Natural killer cell treated with Interleukin-12 subunit alpha and Interleukin-12 subunit beta and Interleukin-15 and Interleukin-18, amount 100 ng/mL, for 72 hours (primary cell): Measurements from ENCODE around the gene ZFP36. TPM values are rescaled to one million over a fixed set of nuclear protein-coding genes. Genes with fewer than 3 reads are reported as not detected.

Experiments
- ATAC-seq, 2 donors: fragments of 150-1000 bp; cut with Tn5 transposase in 1 of 2; sonication (Bioruptor Pico), chemical (Tn5 transposase) in 1 of 2; 2 replicates each; pipeline ENCODE4 v1.10.0; 2021
- DNase-seq: peaks from one replicate; pipeline ENCODE4 v3.0.0; 2022; ENCODE audit warnings: low spot score
- H3K27ac Mint-ChIP-seq, 2 donors: 1 replicate in 1 of 2; 2 replicates in 1 of 2; pipeline ENCODE4 v1.8.0; 2022; ENCODE audit warnings: mixed read lengths in 2 of 2, mild to moderate bottlenecking in 1 of 2, moderate library complexity in 1 of 2
- H3K27me3 Mint-ChIP-seq, 2 donors: 1 replicate in 1 of 2; 2 replicates in 1 of 2; pipeline ENCODE4 v1.8.0; 2022; ENCODE audit warnings: mixed read lengths in 2 of 2
- H3K36me3 Mint-ChIP-seq: one replicate; pipeline ENCODE4 v1.8.0; 2022; ENCODE audit warnings: mixed read lengths
- H3K4me1 Mint-ChIP-seq, 2 donors: 1 replicate in 1 of 2; 2 replicates in 1 of 2; pipeline ENCODE4 v1.8.0; 2022; ENCODE audit warnings: low read depth in 2 of 2, mixed read lengths in 2 of 2, mild to moderate bottlenecking in 1 of 2
- H3K4me3 Mint-ChIP-seq: one replicate; pipeline ENCODE4 v1.8.0; 2022; ENCODE audit warnings: mixed read lengths
- H3K9me3 Mint-ChIP-seq: 2 replicates; pipeline ENCODE4 v1.8.0; 2022; ENCODE audit warnings: mixed read lengths
- total RNA-seq, 2 donors: library from RNA; stranded (reverse); gene quantifications; one replicate each; pipeline ENCODE4 v1.2.3, GENCODE V29; 2022

Gene ZFP36
- total RNA-seq, 2 donors from 2014 or later, result 11.2 to 27.8 TPM

GRCh38 chr19:39405958-39406655 is 540 bp upstream of the ZFP36 start:
- Mint-ChIP-seq H3K36me3 (peaks cover 6% of the 10 kb centered on the region), H3K27ac (peak overlapping the region; percentile 78 to 98), H3K4me1 (peaks cover 52 to 58% of the 10 kb centered on the region in 2 donors), H3K27me3 (no peaks in the 10 kb centered on the region), H3K9me3 (no peaks in the 10 kb centered on the region), H3K4me3 (peak overlapping the region; percentile 81)
- DNase-seq (no peak), ATAC-seq (no peak)

- no peaks in the 10 kb centered on the region for H3K27me3 Mint-ChIP-seq
- H3K4me3 Mint-ChIP-seq, result peak overlapping the region; percentile 81
- peak overlapping the region; percentile 78 to 98 for H3K27ac Mint-ChIP-seq
- H3K36me3 Mint-ChIP-seq, result peaks cover 6% of the 10 kb centered on the region
- H3K4me1 Mint-ChIP-seq, result peaks cover 52 to 57% of the 10 kb centered on the region in 2 donors
- ATAC-seq (no peak), DNase-seq (no peak)
- no peaks in the 10 kb centered on the region for H3K9me3 Mint-ChIP-seq
Measured at GRCh38 chr19:39407410-39407659, 688 bp downstream of the ZFP36 start.

- DNase-seq (no peak), ATAC-seq (no peak)
- no peaks in the 10 kb centered on the region for H3K27me3 Mint-ChIP-seq
- peak overlapping the region; percentile 81 for H3K4me3 Mint-ChIP-seq
- H3K4me1 Mint-ChIP-seq, result peaks cover 47 to 52% of the 10 kb centered on the region in 2 donors
- H3K27ac Mint-ChIP-seq, result peak overlapping the region; percentile 78 to 98
- H3K9me3 Mint-ChIP-seq, result no peaks in the 10 kb centered on the region
- H3K36me3 Mint-ChIP-seq, result peaks cover 6% of the 10 kb centered on the region
Measured at GRCh38 chr19:39407660-39408391, 1.2 kb downstream of the ZFP36 start.

- ATAC-seq, result no peak
- H3K9me3 Mint-ChIP-seq, result no peaks in the 10 kb centered on the region
- H3K4me3 Mint-ChIP-seq, result peak overlapping the region; percentile 81
- H3K4me1 Mint-ChIP-seq, result peaks cover 47 to 52% of the 10 kb centered on the region in 2 donors
- H3K27me3 Mint-ChIP-seq, result no peaks in the 10 kb centered on the region
- DNase-seq, result no peak
- H3K36me3 Mint-ChIP-seq, result peaks cover 6% of the 10 kb centered on the region
- peak overlapping the region; percentile 78 to 98 for H3K27ac Mint-ChIP-seq
Measured at GRCh38 chr19:39408392-39409207, 2.0 kb downstream of the ZFP36 start.

- H3K4me3 Mint-ChIP-seq, result peak overlapping the region; percentile 81
Measured at GRCh38 chr19:39409208-39410016, 2.8 kb downstream of the ZFP36 start.

GRCh38 chr19:39410017-39410830 is 3.6 kb downstream of the ZFP36 start:
- peaks cover 58 to 59% of the 10 kb centered on the region in 2 donors for H3K4me1 Mint-ChIP-seq
- DNase-seq, result peak; percentile 77
- H3K4me3 Mint-ChIP-seq, result peak overlapping the region; percentile 81
- H3K27me3 Mint-ChIP-seq, result no peaks in the 10 kb centered on the region
- peak in 1 of 2 donors; percentile 37 for ATAC-seq
- H3K9me3 Mint-ChIP-seq, result no peaks in the 10 kb centered on the region
- peak overlapping the region; percentile 78 to 98 for H3K27ac Mint-ChIP-seq
- peaks cover 6% of the 10 kb centered on the region for H3K36me3 Mint-ChIP-seq

More at GRCh38 chr19:39409208-39410016, 2.8 kb downstream of the ZFP36 start:
- Mint-ChIP-seq H3K9me3 (no peaks in the 10 kb centered on the region), H3K4me1 (peaks cover 55 to 56% of the 10 kb centered on the region in 2 donors), H3K27me3 (no peaks in the 10 kb centered on the region), H3K36me3 (peaks cover 6% of the 10 kb centered on the region), H3K27ac (peak overlapping the region; percentile 78 to 98)
- peak; percentile 2 to 13 for ATAC-seq
- peak; percentile 79 for DNase-seq

GRCh38 chr19:39410831-39411080 is 4.1 kb downstream of the ZFP36 start:
- no peak for DNase-seq
- Mint-ChIP-seq H3K27ac (peak overlapping the region; percentile 78 to 98), H3K36me3 (peaks cover 6% of the 10 kb centered on the region), H3K27me3 (no peaks in the 10 kb centered on the region), H3K9me3 (no peaks in the 10 kb centered on the region), H3K4me3 (peak overlapping the region; percentile 81), H3K4me1 (peaks cover 59 to 62% of the 10 kb centered on the region in 2 donors)
- no peak for ATAC-seq

GRCh38 chr19:39411081-39411831 is 4.6 kb downstream of the ZFP36 start:
- H3K9me3 Mint-ChIP-seq, result no peaks in the 10 kb centered on the region
- no peaks in the 10 kb centered on the region for H3K27me3 Mint-ChIP-seq
- H3K4me3 Mint-ChIP-seq, result peak overlapping the region; percentile 81
- H3K36me3 Mint-ChIP-seq, result peaks cover 6% of the 10 kb centered on the region
- ATAC-seq (no peak), DNase-seq (no peak)
- H3K4me1 Mint-ChIP-seq, result peaks cover 56 to 59% of the 10 kb centered on the region in 2 donors
- H3K27ac Mint-ChIP-seq, result peak overlapping the region; percentile 78 to 98

GRCh38 chr19:39411832-39412099 is 5.1 kb downstream of the ZFP36 start:
- Mint-ChIP-seq H3K27ac (peak overlapping the region; percentile 78 to 98), H3K36me3 (peaks cover 6% of the 10 kb centered on the region), H3K4me3 (peak overlapping the region; percentile 81), H3K4me1 (peaks cover 53 to 56% of the 10 kb centered on the region in 2 donors), H3K9me3 (no peaks in the 10 kb centered on the region), H3K27me3 (no peaks in the 10 kb centered on the region)
- peak; percentile 87 for DNase-seq
- peak; percentile 62 to 71 for ATAC-seq

- Mint-ChIP-seq H3K36me3 (peaks cover 6% of the 10 kb centered on the region), H3K27ac (peak within 1 kb of the TSS; percentile 78 to 98), H3K9me3 (no peaks in the 10 kb centered on the region), H3K27me3 (no peaks in the 10 kb centered on the region), H3K4me1 (peaks cover 51 to 53% of the 10 kb centered on the region in 2 donors), H3K4me3 (peak within 1 kb of the TSS; percentile 81)
- ATAC-seq (peak; percentile 84 to 90), DNase-seq (peak; percentile 97)
Measured at GRCh38 chr19:39412100-39412866, 5.6 kb downstream of the ZFP36 start, which contains the start of gene PLEKHG2. Gene PLEKHG2 (plus strand): TSS chr19:39412669. CDS start chr19:39414087, 1,418 bp downstream.

- no peaks in the 10 kb centered on the region for H3K9me3 Mint-ChIP-seq
- peaks cover 50 to 52% of the 10 kb centered on the region in 2 donors for H3K4me1 Mint-ChIP-seq
- peak overlapping the region; percentile 81 for H3K4me3 Mint-ChIP-seq
- ATAC-seq (no peak), DNase-seq (no peak)
- no peaks in the 10 kb centered on the region for H3K27me3 Mint-ChIP-seq
- peaks cover 6% of the 10 kb centered on the region for H3K36me3 Mint-ChIP-seq
- peak overlapping the region in 1 of 2 donors; percentile 78 for H3K27ac Mint-ChIP-seq
Measured at GRCh38 chr19:39412867-39413271, 6.2 kb downstream of the ZFP36 start.
